Upper lobe of right lung (tissue), 1 donor: Measurements from ENCODE around the gene ESF1. TPM values are rescaled to one million over a fixed set of nuclear protein-coding genes. Genes with fewer than 3 reads are reported as not detected.
"Not testable (repeated sequence)": the region's sequence is repeated elsewhere in the genome, so short reads cannot be mapped to it uniquely, and the experiment has no call there.

Source experiments
- ATAC-seq: fragments of 200-7000 bp; cut with Tn5 transposase; one replicate; pipeline ENCODE4 v1.9.1; 2020; ENCODE audit warnings: mild to moderate bottlenecking, moderate library complexity
- DNase-seq: peaks from one replicate; pipeline ENCODE4 v3.0.0-alpha.2; 2020
- H3K27ac ChIP-seq: fragments of 200-600 bp; one replicate; pipeline ENCODE4 v1.8.0; 2022
- H3K27me3 ChIP-seq: fragments of 200-600 bp; one replicate; pipeline ENCODE4 v1.8.0; 2022; ENCODE audit warnings: mild to moderate bottlenecking
- H3K36me3 ChIP-seq: fragments of 200-600 bp; one replicate; pipeline ENCODE4 v1.8.0; 2022
- H3K4me1 ChIP-seq: fragments of 200-600 bp; one replicate; pipeline ENCODE4 v1.8.0; 2022
- H3K4me3 ChIP-seq: fragments of 200-600 bp; one replicate; pipeline ENCODE4 v1.8.0; 2022; ENCODE audit warnings: mild to moderate bottlenecking
- H3K9me3 ChIP-seq: fragments of 200-600 bp; one replicate; pipeline ENCODE4 v1.8.0; 2022
- intact Hi-C: fragments of 100-400 bp; cut with DNase I; formaldehyde crosslinking; loops from one replicate; pipeline ENCODE4 v1.11.0; 2022
- total RNA-seq: library from RNA; stranded (reverse); fragmentation: NEBNext Ultra II Directional; extraction: Animal tissue kit (Norgen Biotek cat#: 25700); gene quantifications from one replicate; pipeline ENCODE4 v1.2.1, GENCODE V29; 2021
- TF ChIP-seq, protein P1 (sequence below): fragments of 200-600 bp; IDR thresholded peaks from one replicate; pipeline ENCODE4 v1.8.0; 2022; ENCODE audit warnings: antibody characterized with exemption
- donor health status: DM: no; HTN: yes; CAD: no; lungs with severe emphysema.

The ESF1 gene
- total RNA-seq, 1 donor from 2014 or later: 15.1 TPM

DNA sequence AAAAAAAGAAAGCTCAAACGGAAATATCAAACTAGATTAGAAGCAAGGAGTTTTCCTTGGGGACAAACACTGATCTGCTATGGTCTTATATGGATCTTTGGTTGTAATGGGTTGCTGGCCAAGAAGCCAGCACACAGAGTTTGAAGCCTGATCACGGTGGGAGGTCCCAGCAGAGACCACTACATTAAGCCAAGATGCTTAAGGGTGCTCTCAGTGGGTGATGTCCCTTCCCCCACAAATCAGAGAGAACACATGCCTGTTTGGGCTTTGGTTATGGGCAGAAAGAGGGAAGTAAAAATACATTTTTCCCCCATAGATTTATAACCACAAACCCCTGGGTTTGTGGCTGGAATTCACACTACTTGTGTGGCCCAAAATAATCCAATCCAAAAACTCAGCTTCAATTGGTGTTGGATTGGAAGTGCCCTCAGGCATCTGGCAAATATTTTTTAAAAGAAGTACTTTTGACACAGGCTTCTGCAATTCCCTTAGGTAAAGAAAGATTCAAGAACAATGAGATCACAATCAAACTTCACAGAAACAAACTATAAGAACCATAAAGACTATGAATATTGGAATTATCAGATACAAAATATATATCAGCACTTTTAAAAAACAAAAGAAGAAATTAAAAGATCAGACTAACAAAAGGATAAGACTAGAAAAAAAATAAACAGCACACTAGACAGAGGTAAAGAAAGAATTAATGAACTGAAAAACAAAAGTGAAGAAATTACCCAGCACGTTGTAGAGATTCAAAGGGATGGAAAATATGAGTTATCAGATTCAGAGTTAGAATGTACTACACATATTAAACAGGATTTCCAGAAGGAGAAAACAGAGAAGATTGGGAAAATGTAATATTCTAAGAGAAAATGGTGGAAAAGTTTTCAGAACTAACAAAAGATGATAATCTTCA is 44.7 kb downstream of the ESF1 start:
- H3K27ac ChIP-seq: no peak overlapping the region
- no peak for ATAC-seq

DNA sequence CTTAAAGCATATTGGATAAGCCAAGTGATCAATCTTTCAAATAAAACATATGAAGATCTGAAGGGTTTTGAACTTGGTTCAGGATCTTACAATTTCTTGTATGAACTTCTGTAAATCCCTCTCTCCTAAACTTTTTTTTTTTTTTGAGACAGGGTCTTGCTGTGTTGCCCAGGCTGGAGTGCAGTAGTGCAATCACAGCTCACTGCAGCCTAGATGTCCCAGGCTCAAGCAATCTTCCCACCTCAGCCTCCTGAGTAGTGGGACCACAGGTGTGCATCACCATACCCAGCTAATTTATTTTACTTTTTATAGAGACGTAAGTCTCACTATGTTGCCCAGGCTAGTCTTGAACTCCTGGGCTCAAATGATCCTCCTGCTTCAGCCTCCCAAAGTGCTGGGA is 46.5 kb downstream of the ESF1 start:
- DNase-seq, ATAC-seq, H3K4me3 ChIP-seq, H3K9me3 ChIP-seq, H3K27me3 ChIP-seq, H3K27ac ChIP-seq, H3K36me3 ChIP-seq, H3K4me1 ChIP-seq, intact Hi-C loops: not testable (repeated sequence)

More for the DNA sequence above, 44.7 kb downstream of the ESF1 start:
- H3K27me3 ChIP-seq: no peaks in the 10 kb centered on the region
- no peak overlapping the region for H3K4me3 ChIP-seq
- TF ChIP-seq, protein P1, sequence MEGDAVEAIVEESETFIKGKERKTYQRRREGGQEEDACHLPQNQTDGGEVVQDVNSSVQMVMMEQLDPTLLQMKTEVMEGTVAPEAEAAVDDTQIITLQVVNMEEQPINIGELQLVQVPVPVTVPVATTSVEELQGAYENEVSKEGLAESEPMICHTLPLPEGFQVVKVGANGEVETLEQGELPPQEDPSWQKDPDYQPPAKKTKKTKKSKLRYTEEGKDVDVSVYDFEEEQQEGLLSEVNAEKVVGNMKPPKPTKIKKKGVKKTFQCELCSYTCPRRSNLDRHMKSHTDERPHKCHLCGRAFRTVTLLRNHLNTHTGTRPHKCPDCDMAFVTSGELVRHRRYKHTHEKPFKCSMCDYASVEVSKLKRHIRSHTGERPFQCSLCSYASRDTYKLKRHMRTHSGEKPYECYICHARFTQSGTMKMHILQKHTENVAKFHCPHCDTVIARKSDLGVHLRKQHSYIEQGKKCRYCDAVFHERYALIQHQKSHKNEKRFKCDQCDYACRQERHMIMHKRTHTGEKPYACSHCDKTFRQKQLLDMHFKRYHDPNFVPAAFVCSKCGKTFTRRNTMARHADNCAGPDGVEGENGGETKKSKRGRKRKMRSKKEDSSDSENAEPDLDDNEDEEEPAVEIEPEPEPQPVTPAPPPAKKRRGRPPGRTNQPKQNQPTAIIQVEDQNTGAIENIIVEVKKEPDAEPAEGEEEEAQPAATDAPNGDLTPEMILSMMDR: no peak
- H3K9me3 ChIP-seq: no peaks in the 10 kb centered on the region
- H3K4me1 ChIP-seq: peaks cover 3% of the 10 kb centered on the region
- no peaks in the 10 kb centered on the region for H3K36me3 ChIP-seq
- DNase-seq: no peak
- intact Hi-C loops: no loop called here

DNA sequence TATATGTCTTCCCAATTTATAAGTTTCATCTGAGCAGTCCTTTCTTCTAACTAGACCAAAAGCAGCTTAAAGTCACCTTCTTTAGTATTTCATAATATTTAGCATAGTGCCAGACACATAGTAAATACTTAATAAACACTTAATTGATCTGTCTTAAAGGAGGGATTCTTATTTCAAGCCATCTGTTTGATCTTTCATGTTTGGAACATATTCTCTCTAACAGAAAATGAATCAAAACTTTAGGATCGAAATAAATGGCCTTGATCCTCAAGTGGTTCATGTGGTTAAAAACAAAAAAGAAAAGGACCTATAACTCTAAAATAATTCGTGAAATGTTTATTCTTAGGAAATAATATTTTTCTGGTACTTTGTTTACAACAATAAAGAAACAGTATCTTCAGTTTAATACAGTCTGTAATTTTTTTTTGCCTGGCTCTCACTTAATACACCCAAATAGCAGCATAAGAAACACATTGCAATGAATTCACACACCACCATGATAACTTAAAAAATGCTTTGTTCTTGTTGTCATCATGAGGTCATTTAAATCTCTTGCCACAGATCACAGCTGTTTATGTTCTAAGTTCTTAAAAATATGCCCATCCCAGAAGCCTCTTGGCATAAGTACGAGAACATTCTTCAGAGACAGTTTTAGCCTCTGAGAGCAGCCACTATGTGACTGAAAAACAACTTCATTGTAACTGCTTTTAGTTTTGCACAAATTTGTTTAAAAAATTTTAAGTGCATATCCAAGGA is 48.1 kb downstream of the ESF1 start:
- Histone ChIP-seq H3K27ac (peak overlapping the region; percentile 26), H3K9me3 (no peaks in the 10 kb centered on the region), H3K27me3 (no peaks in the 10 kb centered on the region), H3K4me1 (peaks cover 3% of the 10 kb centered on the region), H3K4me3 (no peak overlapping the region), H3K36me3 (peaks cover 19% of the 10 kb centered on the region)
- DNase-seq: no peak
- intact Hi-C loops: no loop called here
- TF ChIP-seq, protein P1: no peak
- no peak for ATAC-seq

DNA sequence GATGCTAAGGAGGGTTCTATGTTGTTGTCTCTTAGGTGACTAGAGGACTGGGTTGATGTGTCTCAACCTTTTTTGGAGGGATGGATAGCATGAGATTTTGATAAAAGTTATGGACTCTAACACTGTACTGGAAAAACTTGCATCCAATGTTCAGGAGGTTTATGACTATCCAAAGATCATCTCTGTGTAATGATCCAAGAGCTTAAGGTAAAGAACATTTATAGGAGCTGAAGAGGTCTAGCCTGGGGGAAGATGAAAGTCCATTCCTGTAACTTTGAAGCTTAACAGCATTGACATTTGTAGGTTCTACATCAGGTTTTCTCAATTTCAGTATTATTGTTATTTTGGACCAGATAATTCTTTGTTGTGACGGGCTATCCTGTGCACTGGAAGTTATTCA is 48.9 kb downstream of the ESF1 start:
- TF ChIP-seq, protein P1: no peak
- Histone ChIP-seq H3K4me3 (no peak overlapping the region), H3K27me3 (no peaks in the 10 kb centered on the region), H3K9me3 (no peaks in the 10 kb centered on the region), H3K36me3 (peaks cover 27% of the 10 kb centered on the region), H3K27ac (peak overlapping the region; percentile 26), H3K4me1 (peaks cover 3% of the 10 kb centered on the region)
- intact Hi-C loops: no loop called here
- DNase-seq (no peak), ATAC-seq (no peak)

DNA sequence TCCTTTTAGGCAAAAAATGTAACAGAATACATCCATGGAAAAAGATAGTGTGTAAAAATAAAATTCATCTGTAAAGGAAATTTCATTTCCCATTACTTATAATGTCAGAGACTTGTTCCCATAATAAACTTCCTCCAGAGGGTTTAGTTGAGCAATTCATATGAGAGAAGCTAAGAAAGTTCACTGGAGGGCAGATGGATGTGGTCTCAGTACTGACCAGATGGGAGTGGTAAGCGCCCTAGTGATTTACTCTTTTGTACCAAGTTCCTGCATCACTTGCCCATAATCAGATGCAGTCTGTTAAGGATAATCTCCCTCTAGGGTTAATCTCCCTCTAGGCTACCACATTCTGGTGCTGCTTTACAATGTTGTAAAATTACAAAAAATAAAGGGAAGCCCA is 61.7 kb downstream of the ESF1 start:
- H3K36me3 ChIP-seq: peaks cover 28% of the 10 kb centered on the region
- ATAC-seq (peak; percentile 57), DNase-seq (no peak)
- TF ChIP-seq, protein P1: no peak
- no peaks in the 10 kb centered on the region for H3K27me3 ChIP-seq
- intact Hi-C loops: no loop called here
- no peaks in the 10 kb centered on the region for H3K9me3 ChIP-seq
- no peak overlapping the region for H3K27ac ChIP-seq
- no peaks in the 10 kb centered on the region for H3K4me1 ChIP-seq
- H3K4me3 ChIP-seq: no peak overlapping the region

DNA sequence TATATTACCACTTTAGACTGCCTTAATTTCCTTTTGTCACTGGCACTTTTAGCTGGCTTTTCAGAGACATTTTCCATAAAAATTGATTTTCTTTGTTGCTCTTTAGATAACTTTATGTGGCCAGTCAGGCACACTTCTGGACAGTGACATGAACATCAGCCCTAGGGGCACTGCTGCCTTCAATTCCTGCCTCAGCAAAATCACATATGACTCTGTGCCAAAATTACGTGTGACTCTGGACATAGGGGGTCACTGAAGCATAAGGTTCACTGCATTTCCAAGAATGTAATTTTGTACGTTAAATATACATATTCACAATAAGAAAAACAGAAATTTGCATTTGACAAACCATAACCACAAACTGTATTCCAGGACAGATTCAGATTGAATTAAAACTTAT is 66.5 kb downstream of the ESF1 start:
- no peaks in the 10 kb centered on the region for H3K4me1 ChIP-seq
- peaks cover 53% of the 10 kb centered on the region for H3K36me3 ChIP-seq

More for the DNA sequence above, 66.5 kb downstream of the ESF1 start:
- intact Hi-C loops: no loop called here
- Histone ChIP-seq H3K27me3 (no peaks in the 10 kb centered on the region), H3K9me3 (no peaks in the 10 kb centered on the region), H3K27ac (no peak overlapping the region), H3K4me3 (no peak overlapping the region)
- TF ChIP-seq, protein P1: no peak
- no peak for DNase-seq
- no peak for ATAC-seq
